Activated T-helper 17 cell treated with anti-CD3 and anti-CD28 coated beads, Interleukin-2, amount 50 U/mL, for 72 hours (primary cell): ENCODE measurements around the gene RNF19B. TPM values are rescaled to one million over a fixed set of nuclear protein-coding genes. Genes with fewer than 3 reads are reported as not detected.

Experiments
- ATAC-seq: fragments of 150-1000 bp; cut with Tn5 transposase; replicated peaks from 2 replicates; pipeline ENCODE4 v1.10.0; 2021; ENCODE audit warnings: mild to moderate bottlenecking, moderate library complexity
- H3K27ac Mint-ChIP-seq: one replicate; pipeline ENCODE4 v1.8.0; 2022; ENCODE audit warnings: mixed read lengths
- H3K27me3 Mint-ChIP-seq: one replicate; pipeline ENCODE4 v1.8.0; 2022; ENCODE audit warnings: mixed read lengths
- H3K36me3 Mint-ChIP-seq: one replicate; pipeline ENCODE4 v1.8.0; 2022; ENCODE audit warnings: low read depth, mild to moderate bottlenecking, mixed read lengths
- H3K4me1 Mint-ChIP-seq: one replicate; pipeline ENCODE4 v1.8.0; 2022; ENCODE audit warnings: mixed read lengths
- H3K4me3 Mint-ChIP-seq: one replicate; pipeline ENCODE4 v1.8.0; 2022; ENCODE audit warnings: mild to moderate bottlenecking, mixed read lengths
- H3K9me3 Mint-ChIP-seq: one replicate; pipeline ENCODE4 v1.8.0; 2022; ENCODE audit warnings: mixed read lengths
- total RNA-seq, 2 donors: library from RNA; stranded (reverse); gene quantifications; one replicate each; pipeline ENCODE4 v1.2.3, GENCODE V29; 2022

Gene RNF19B
- total RNA-seq, 2 donors from 2014 or later: 32.2 to 65.6 TPM

DNA sequence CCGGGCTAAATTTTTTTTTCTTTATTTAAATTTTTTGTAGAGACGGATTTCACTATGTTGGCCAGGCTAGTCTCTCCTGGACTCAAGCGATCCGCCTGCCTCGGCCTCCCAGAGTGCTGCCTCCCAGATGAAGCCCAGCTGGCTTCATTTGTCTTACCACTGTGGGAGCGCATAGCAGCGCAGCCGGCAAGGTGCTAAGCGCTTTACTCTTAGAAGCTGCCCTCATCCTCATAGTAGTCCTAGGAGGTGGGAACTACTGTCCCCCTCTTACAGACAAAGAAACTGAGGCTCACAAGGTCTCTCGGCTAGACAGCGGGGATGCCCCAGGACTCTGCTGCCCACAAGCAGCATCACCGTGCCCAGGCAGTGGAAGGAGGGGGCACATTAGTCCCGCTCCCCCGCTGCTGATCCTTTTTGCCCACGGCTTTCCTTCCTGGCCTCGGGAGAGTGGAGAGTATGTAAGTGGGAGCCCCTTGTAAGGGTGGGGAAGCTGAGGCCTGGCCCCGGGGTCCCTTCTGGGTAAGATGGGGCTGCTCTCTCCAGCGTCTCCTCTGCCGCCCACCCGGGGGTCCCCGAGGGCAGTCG is 64.1 kb downstream of the RNF19B start:
- no peak for ATAC-seq
- Mint-ChIP-seq H3K27me3 (peaks cover 28% of the 10 kb centered on the region), H3K4me1 (no peaks in the 10 kb centered on the region), H3K27ac (no peak overlapping the region), H3K36me3 (no peaks in the 10 kb centered on the region), H3K9me3 (no peaks in the 10 kb centered on the region), H3K4me3 (peak overlapping the region; percentile 72)

GRCh38 chr1:32899586-32900296 is 64.9 kb downstream of the RNF19B start:
- ATAC-seq: no peak
- Mint-ChIP-seq H3K4me1 (no peaks in the 10 kb centered on the region), H3K27ac (no peak overlapping the region), H3K9me3 (no peaks in the 10 kb centered on the region), H3K36me3 (no peaks in the 10 kb centered on the region), H3K4me3 (no peak overlapping the region), H3K27me3 (peaks cover 30% of the 10 kb centered on the region)

DNA sequence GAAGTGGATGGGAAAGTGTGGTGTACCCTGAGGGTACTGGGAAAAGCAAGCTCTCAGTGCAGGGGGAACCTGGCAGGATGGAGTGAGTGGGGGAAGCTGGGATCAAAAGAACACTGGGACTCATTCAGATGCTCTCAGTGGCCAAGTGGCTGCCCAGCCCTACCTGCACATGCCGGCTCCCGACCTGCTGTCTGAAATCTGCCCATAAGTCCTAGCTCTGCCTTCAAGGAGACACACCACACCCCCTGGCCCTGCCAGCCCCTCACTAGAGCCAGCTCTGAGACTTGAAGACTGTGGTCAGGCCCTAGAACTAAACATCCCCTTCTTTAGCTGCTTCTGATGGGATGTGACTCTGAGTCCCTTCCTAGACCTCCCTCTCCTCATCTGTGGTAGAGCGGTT is 65.7 kb downstream of the RNF19B start:
- Mint-ChIP-seq H3K4me3 (no peak overlapping the region), H3K36me3 (no peaks in the 10 kb centered on the region), H3K27me3 (peaks cover 30% of the 10 kb centered on the region), H3K4me1 (no peaks in the 10 kb centered on the region), H3K27ac (no peak overlapping the region), H3K9me3 (no peaks in the 10 kb centered on the region)
- no peak for ATAC-seq

- Mint-ChIP-seq H3K27ac (no peak overlapping the region), H3K27me3 (peaks cover 27% of the 10 kb centered on the region), H3K9me3 (no peaks in the 10 kb centered on the region), H3K36me3 (no peaks in the 10 kb centered on the region), H3K4me1 (no peaks in the 10 kb centered on the region), H3K4me3 (no peak overlapping the region)
- ATAC-seq: no peak
These were observed 66.6 kb downstream of the RNF19B start for GRCh38 chr1:32898056-32898455.

DNA sequence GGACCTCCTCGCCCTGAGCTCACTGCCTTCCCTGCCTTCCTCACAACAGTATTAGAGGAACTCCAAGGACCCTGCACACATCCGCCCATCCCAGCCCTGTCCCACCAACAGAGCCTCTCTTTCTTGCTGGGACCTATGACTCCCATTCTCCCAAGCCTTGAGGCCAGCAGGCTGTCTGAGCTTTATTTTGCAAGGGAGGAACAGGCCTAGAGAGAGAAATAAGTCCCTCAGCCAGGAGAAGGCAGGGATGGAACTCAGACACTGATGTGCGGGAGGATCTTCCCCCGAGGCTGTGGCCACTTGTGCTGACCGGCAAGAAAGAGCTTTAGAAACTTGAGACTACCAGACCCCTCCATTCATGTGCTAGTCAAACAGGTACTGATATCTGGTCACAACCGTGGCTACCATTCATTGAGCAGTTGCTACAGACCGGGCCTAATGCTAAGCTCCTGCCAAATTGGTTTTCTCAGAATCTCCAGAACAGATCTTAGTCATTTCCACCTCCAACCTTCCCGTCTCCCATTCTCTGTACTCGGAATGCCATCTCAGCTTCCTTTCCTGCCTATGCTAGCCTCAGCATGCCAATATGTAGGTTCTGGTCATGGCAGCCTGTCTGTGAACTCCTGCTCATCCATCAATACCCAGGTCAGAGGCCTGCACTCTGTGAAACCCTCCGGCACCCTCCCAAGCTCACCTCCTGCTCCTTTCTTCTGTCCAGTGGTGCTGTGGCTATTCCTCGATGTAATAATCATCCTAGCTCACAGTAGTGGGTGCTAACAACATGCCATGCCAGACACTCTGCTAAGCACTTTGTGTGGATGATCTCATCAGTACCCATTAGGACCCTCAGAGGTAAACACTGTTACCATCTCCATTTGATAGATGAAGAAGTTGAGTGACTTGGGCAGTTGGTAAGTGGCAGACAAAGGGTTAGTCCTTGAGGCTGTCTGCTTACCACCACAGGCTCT is 67.2 kb downstream of the RNF19B start:
- no peak overlapping the region for H3K4me3 Mint-ChIP-seq
- H3K36me3 Mint-ChIP-seq: peaks cover 3% of the 10 kb centered on the region
- H3K27ac Mint-ChIP-seq: no peak overlapping the region
- peaks cover 26% of the 10 kb centered on the region for H3K27me3 Mint-ChIP-seq
- H3K9me3 Mint-ChIP-seq: no peaks in the 10 kb centered on the region
- H3K4me1 Mint-ChIP-seq: peaks cover 3% of the 10 kb centered on the region
- no peak for ATAC-seq

- peak overlapping the region; percentile 50 for H3K27ac Mint-ChIP-seq
- no peaks in the 10 kb centered on the region for H3K9me3 Mint-ChIP-seq
- H3K27me3 Mint-ChIP-seq: peaks cover 32% of the 10 kb centered on the region
- peaks cover 5% of the 10 kb centered on the region for H3K4me1 Mint-ChIP-seq
- no peak for ATAC-seq
- H3K4me3 Mint-ChIP-seq: no peak overlapping the region
- H3K36me3 Mint-ChIP-seq: peaks cover 6% of the 10 kb centered on the region
These were observed 68.2 kb downstream of the RNF19B start for GRCh38 chr1:32896451-32896850.

- Mint-ChIP-seq H3K4me1 (peaks cover 5% of the 10 kb centered on the region), H3K36me3 (peaks cover 6% of the 10 kb centered on the region), H3K4me3 (no peak overlapping the region), H3K27me3 (peaks cover 37% of the 10 kb centered on the region), H3K27ac (peak overlapping the region; percentile 50), H3K9me3 (no peaks in the 10 kb centered on the region)
- ATAC-seq: no peak
These were observed 69.0 kb downstream of the RNF19B start for GRCh38 chr1:32895325-32896215.

GRCh38 chr1:32894681-32895080 is 69.9 kb downstream of the RNF19B start:
- H3K27me3 Mint-ChIP-seq: peaks cover 43% of the 10 kb centered on the region

DNA sequence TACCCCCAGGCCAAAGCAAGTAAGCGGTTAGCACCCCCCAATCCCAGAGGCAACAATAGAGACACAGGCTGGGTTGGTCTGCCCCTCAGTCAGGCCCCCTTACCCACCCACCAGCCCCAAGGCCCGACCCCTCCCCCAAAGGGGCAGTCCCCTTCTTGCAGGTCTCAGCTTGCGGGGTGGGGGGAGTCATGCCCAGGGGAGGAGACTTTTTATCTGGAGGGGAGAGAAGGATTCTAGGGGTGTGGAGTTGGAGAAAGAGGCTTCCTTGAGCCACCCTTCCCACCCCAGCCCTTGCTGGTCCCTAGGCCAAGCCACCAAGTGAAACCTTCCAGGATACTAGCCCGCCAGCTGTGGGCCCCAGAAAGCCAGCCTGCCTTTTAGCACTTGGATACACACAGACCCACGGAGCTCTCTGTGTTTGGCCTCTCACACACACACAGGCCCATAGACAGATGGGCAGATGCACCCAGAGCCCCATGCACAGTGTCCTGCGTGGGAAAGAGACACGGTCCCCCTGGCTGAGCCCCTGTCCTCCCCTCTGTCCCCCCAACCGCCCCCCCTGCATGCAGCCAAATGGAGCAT is 70.5 kb downstream of the RNF19B start:
- peaks cover 5% of the 10 kb centered on the region for H3K4me1 Mint-ChIP-seq
- no peak for ATAC-seq
- H3K27ac Mint-ChIP-seq: no peak overlapping the region
- peaks cover 46% of the 10 kb centered on the region for H3K27me3 Mint-ChIP-seq
- H3K4me3 Mint-ChIP-seq: peak overlapping the region; percentile 68
- H3K36me3 Mint-ChIP-seq: peaks cover 6% of the 10 kb centered on the region
- H3K9me3 Mint-ChIP-seq: no peaks in the 10 kb centered on the region

More at GRCh38 chr1:32894681-32895080, 69.9 kb downstream of the RNF19B start:
- Mint-ChIP-seq H3K9me3 (no peaks in the 10 kb centered on the region), H3K27ac (no peak overlapping the region), H3K36me3 (peaks cover 6% of the 10 kb centered on the region), H3K4me3 (no peak overlapping the region), H3K4me1 (peaks cover 5% of the 10 kb centered on the region)
- ATAC-seq: no peak

DNA sequence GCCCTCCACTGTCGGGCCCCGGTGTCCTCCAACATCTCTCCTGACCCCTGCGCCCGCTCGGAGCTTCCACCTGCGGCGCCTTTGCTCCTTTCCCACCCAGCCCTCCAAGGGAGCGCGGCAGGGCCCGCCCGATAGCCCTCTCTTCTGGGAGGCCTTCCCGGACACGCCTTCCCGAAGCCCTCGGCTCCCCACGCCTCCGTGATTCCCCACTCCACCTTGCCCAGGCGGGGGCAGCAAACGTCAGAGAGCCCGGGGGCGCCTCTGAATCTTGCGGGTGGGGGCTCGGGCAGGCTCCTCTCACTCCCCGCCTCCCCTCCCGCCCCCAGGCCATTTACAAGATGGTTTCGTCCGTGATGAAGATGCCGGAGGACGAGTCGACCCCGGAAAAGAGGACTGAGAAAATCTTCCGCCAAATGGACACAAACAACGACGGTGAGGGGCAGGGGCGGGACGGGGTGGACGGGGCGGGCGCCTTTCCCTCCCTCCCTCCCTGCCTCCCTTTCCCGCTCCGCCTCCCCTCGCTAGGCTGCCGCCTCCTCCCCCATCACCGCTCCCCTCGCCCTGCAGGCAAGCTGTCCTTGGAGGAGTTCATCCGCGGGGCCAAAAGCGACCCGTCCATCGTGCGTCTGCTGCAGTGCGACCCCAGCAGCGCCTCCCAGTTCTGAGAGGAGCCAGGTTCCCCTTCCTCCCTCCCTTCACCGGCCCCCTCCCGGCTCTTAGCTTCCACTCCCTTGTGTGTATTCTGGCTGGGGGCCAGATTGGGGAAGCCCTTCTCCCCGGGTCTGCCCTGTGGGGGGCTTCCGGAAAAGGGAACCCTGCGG is 71.2 kb downstream of the RNF19B start:
- Mint-ChIP-seq H3K36me3 (peaks cover 6% of the 10 kb centered on the region), H3K27me3 (peaks cover 45% of the 10 kb centered on the region), H3K4me1 (peaks cover 5% of the 10 kb centered on the region), H3K9me3 (no peaks in the 10 kb centered on the region), H3K27ac (no peak overlapping the region), H3K4me3 (peak overlapping the region; percentile 68)
- peak; percentile 49 for ATAC-seq

- Mint-ChIP-seq H3K27ac (no peak overlapping the region), H3K36me3 (peaks cover 6% of the 10 kb centered on the region), H3K4me1 (peaks cover 5% of the 10 kb centered on the region), H3K4me3 (peak overlapping the region; percentile 68), H3K27me3 (peaks cover 53% of the 10 kb centered on the region), H3K9me3 (no peaks in the 10 kb centered on the region)
- peak; percentile 73 for ATAC-seq
These were observed 72.0 kb downstream of the RNF19B start for GRCh38 chr1:32892368-32893197.

DNA sequence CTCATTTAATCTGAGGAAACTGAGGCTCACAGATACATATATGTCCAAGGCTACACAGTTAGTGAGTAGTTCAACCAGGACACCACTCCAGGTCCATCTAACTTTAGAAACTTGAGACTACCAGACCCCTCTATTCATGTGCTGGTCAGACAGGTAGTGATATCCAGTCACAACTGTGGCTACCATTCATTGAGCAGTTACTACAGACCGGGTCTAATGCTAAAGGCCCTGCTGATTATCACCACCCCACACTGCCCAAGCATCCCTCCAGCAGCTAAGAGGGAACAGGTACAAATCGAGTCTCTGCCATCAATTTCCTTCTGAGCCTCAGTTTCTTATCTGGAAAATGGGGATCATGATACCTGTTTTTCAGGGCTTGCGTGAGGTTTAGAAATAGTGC is 73.0 kb downstream of the RNF19B start:
- Mint-ChIP-seq H3K36me3 (peaks cover 6% of the 10 kb centered on the region), H3K9me3 (no peaks in the 10 kb centered on the region), H3K27ac (no peak overlapping the region), H3K27me3 (peaks cover 61% of the 10 kb centered on the region), H3K4me1 (peaks cover 5% of the 10 kb centered on the region), H3K4me3 (peak overlapping the region; percentile 68)
- no peak for ATAC-seq
